HG02763 (cell line): ENCODE data around the gene CRBN.

ENCODE experiments used
- ATAC-seq: cut with Tn5 transposase; IDR thresholded peaks from one replicate; pipeline ENCODE4 v1.9.1; 2021; ENCODE audit warnings: mild to moderate bottlenecking, moderate library complexity; ENCODE audit not compliant: unreplicated experiment

The CRBN gene

DNA sequence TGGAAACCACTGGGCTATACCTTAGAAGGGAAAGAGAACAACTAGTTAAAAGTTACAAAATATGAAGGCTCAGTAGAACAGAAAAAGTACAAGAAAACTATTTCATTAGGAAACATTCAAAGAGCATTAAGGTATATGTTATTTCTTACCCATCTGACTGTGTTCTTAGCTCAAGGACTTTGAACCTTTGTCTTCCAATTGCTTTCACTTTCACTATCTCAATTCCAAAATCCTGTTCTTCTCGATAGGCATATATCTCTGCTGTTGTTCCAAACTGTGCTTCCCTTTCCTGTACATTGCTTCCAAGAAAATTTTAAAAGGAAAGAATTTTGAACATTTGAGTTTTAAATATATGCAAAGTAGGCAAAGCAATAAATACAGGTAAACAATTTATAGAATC lies 6.9 kb downstream of the CRBN start:
- ATAC-seq: no peak

DNA sequence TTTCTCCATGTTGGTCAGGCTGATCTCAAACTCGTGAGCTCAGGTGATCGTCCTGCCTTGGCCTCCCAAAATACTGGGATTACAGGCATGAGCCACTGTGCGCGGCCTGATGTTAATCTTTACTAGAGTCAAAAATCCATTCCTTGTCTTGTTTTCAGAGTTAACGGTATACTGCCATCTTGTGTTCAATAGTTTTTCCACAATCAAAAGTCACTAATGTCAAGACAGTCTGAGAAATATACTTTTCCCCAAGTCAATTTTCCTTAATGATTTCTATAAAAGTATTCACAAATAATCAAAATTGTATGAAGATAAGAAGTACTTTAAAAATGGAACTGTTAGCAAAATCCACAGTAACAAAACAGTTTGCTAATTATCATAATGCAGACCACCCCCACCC lies 8.5 kb downstream of the CRBN start:
- ATAC-seq: no peak

DNA sequence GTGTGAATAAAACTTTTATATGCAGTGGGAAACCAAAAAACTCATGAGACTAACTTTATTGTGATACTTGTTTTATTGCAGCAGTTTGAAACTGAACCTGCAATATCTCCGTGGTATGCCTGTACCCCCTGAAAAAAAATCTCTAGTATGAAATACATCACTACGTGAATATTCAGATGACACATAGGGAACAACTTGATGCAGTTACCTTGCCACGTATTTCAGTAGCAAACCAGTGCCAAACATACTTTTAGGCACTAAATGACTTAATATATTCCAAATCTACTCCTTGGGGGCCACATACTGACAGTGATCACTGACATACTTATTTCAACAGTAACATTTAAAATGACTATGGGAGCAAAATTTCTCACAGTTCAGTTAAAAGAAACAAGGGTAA lies 13.8 kb downstream of the CRBN start:
- no peak for ATAC-seq

DNA sequence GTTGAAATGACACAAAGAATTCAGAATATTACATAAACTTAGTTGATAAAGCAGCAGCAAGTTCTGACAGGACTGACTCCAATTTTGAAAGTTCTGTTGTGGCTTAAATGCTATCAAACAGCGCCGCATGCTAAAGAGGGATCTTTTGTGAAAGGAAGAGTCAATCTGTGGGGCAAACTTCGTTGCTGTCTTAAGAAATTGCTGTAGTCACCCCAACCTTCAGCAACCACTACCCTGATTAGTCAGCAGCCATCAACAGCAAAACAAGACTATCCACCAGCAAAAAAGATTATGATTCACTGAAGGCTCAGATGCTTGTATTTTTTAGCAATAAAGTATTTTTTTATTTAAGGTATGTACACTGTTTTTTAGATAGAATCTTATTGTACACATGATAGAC lies 14.2 kb downstream of the CRBN start:
- ATAC-seq: no peak

DNA sequence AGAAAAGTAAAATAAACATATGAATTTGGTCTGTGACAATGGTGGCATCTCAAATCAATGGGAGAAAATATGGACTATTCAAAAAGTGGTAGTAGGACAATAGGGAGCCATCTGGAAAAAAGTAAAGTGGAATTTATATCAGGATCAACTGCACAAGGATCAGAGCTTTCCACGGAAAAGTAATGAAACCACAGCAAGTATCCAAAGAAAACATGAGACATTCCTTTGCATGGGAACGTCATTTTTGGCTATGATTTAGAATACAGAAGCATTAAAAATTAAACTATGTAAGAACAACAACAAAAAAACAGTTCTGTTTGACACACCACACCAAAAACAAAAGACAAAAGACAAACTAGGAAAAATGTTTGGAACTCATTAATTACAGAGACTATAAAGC lies 18.7 kb downstream of the CRBN start:
- no peak for ATAC-seq

DNA sequence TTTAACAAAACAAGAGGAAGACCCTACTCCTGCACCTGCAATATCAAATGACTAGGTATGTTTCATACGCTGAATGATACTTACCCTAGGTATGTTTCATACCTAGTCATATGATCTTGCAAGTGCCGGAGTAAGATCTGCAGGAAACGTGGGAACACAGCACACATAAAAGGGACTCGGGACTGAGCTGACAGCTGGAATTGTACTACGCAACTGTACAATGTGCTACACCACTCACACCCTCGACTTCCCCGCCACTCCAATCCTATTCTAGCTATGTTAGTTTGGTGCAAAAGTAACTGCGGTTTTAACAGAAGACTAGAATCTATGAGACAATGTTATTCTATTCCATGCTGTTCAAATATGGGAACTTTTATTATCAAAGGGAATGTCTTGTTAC lies 22.0 kb downstream of the CRBN start:
- ATAC-seq: no peak

DNA sequence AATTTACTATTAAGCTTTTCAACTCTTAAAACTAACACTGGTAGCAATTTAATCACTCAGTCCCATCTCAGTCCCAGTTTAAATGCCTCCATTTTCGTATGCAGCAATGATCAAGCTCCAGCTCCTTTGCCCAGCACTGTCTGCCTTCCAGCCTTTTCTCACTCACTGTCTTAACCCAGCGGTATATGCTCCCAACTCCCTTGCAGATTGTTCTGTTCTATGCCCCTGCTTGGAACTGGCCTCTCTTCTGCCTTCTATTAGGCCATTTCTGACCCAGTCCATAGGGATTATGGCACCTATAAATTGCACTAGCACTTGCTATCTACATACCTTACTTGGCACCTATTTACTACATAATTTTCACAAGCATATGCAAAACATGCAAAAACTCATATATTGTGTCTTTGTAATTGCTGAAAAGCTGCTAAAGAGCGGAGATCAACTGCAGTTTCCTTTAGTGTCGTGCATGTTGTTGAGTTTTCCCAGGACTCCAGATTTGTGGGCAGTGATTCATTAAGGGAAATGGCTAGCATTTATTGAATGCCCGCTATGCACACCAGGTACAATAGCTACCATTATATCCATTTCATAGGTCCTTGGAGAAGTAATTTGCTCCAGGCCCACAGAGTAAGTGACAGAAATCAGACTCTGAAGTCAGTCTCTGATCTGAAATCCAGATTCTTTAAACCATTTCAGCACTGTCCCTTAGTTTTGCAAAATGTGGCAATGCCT lies 24.4 kb downstream of the CRBN start:
- ATAC-seq: no peak

DNA sequence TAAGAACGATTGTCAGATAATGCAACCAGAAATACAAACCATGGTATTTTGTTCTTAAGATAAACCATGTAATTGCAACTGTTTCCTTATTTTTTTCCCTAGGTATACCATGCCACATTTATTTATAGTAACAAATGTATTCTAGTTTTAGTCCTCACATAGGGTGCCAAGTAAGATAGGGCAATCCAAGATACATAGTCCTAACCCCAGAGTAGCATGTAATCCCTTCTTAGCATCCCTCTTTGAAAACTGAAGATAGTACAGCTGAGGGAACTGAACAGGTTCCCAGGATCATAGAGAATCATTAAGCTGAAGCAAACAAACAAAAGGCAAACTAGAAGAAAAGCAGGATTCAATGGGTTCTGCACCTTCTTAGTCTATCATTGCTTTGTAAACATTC lies 28.0 kb downstream of the CRBN start:
- ATAC-seq: no peak

DNA sequence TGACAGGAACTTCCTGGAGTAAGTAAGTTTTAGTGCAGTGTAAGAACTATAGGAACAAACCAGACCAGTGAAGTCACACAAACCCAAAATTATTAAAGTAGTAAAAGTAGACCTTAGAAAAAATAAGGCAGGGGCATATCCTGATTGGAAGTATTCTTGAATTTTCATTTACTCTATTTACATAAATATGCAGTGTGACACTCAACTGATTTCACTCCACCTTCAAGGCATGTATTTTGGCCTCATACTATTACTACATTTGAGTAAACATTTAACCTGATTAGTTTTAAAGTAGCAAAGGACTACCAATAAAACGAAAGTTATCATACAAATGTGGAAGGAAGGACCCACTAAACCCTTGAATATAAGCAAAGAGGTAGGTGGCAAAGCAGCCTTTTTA lies 29.9 kb downstream of the CRBN start:
- no peak for ATAC-seq

DNA sequence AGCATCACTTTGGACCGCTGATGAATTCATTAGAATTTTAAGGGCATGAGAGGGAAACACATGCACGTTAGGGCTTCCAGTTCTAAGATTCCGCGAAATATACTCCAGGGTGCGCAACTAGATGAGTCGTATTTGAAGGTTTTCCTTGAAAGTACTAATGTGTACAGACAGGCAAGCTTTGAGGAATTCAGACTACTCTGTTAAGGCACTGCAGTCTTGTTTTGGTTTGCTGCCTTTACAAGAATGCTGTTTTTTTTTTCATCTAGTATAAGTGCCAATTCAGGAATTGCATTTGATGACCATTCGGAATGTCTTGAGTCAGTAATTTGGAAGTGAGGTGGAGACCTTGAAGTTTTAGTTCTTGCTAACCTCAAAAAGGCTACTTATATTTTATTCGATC lies 33.7 kb downstream of the CRBN start:
- no peak for ATAC-seq

DNA sequence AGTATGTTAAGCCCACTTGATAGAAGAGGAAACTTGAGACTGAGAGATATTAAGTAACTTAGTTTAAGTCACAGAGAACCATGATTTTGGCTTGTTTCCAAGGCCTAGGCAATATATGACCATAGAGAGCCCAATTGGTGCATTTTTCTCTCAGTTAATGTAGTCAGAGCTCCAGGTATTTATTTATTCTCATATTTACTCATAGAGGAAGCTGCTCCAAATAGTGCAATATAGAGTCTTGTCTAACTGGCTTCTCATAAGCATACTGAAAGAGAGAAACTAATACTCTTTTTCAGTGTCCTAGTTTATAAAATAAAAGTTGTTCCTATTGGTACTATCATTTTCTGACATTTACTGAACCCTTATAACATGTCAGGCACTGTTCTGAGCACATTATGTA lies 37.6 kb downstream of the CRBN start:
- no peak for ATAC-seq

DNA sequence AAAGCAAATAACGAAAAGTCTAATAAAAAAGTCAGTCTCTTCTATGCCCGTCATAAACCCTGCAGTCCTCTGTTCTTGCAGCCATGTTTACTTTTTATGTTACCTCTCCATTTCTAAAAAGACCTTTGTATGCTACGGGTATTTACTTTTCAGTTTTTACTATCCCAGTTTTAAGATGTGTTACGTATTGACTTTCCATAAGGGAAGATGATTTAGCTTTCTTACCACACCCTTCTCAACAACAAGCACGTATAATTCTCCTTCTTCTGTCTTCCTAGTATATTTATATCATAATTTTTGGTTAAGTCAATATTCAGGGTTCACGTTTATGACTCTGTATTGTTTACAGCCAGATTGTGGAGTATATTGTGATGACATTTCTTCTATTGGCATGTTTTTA lies 42.0 kb downstream of the CRBN start:
- ATAC-seq: no peak

DNA sequence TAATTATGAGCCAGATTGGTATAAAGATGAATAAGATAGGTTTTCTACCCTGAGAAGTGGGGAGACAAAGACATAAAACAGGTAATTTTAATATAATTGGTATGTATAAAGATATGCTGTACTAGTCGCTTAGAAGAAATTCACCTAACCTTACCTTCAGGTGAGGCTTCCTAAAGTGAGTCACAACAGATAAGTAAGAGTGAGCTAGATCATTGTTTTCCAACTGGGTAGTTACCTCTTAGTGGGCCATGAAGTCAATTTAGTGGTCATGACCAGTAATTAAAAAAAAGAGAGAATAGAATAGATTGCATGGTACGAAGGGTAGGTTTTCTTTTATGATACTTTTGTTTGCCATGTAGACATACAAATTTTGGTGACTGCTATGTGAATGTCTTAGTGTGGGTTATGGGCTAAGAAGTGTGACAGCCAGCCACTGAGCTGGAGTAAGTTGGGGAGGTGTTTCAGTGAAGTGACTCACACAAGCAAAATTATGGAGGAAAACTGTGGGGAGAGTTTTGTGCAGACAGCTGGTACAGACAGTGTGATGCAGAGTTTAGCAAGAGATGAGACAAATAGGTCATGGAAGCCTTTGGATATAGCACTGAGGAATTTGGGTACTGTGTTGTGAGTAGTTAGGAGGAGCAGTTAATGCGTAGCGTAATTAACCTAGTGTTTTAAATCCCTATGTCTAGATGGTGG lies 44.6 kb downstream of the CRBN start:
- no peak for ATAC-seq

DNA sequence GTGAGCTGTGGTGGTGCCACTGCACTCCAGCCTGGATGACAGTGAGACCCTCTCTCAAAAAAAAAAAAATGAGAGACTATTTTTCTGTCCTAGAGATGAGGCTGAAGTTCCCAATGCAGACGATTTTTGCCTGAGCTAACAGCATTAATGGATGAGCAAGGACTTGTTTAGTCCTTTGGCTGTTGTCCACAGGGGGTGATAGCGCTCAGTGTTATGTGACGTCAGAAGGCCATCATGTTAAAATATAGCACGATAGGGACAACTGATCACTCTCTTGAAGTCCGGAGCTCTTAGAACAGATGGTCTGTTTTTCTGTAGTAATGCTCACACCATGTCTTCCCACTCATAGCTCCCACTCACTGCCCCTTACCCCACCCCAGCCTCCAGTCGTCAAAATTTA lies 46.0 kb downstream of the CRBN start:
- ATAC-seq: no peak

DNA sequence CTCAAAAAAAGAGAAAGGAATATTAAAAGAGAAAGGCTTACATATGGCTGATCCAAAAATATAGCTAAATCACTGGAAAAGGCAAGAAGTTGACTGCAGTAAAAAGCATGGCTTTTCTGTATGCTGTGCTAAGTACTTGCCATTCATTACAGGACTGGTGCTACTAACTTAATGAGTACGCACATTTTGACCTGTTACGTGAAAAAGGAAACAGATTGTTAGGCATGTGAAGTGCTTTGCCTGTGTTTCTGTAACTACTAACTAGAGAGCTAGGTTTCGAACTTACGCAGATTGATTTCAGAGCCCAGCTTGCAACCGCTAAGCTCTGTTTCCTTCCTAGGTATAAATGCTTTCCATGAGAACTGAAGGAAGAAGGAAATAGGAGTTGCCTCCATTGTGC lies 49.9 kb downstream of the CRBN start:
- no peak for ATAC-seq

DNA sequence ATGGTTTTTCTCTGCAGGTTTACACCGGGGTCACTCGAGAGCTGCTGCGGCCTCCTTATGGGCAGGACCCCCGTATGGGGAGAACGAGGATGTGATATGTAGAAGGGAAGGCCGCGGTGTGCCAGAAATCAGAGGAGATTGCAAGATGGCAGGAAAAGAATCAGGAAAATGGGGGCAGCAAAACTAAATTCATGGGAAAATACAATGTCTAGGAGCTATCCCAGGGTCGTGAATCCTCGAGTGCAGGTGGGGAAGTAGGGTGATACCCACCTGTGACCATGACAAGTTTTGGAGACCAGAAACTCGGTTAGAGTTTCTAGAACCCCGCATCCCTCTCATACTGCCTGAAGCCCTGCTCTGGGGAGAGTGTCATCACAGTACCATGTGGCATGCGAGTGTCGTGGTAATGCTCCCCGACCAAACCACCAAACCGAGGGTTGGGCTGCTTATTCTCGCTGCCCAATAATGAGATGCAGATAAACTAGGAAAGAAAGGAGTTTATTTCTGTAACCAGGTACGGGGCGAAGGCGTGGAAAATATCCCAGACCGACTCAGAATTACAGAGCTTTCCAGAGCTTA lies 52.0 kb downstream of the CRBN start:
- ATAC-seq: no peak

DNA sequence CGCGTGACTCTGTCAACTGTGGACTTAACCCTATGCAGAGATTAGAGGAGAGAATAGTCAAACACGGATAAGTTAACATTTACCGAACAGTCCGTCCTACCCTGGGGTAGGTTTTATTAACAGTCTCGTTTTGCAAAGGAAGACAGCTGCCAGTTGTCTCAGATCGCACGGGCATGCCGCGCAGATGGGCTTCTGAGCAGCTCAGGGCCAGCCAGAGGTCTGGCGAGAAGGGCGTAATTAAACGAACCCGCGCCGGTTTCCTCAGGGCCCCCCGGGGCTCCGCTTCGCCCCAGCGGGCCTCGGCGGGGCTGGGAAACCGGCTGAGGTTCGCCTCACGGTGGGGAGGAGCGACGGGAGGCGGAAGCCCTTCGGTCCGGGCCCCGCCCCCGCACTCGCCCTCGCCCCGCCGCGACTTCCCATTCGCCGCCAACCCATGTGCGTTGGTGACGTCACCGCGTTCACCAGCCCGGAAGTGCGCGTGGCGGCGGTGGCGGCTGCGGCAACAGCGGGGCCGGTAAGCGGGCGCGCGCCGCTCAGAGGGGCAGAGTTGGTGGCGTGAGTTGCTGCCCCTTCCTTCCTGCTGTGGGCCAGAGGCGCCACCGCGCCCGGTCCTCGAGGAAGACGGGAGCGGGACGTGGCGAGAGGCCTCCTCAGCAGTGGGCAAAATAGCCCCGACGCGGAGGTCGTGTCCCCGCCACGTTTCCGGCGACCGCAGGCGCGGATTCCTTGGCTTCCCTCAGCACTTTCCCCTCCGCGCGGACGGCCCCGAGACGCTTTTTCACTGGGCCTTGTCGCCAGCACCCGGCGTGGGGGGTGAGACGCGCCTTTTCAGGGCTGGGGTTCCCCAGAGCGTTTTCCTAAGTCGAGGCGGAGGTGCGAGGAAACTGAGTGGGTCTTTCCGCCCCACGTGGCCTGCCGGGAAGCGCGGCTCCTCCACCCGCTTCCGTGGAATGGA lies 52.7 kb downstream of the CRBN start, which contains the start of gene TRNT1:
TRNT1 (plus strand) TSS at position 464 of the 955 bp plus-strand sequence. CDS start 2,101 bp downstream, outside the sequence.
- ATAC-seq: peak; percentile 93

DNA sequence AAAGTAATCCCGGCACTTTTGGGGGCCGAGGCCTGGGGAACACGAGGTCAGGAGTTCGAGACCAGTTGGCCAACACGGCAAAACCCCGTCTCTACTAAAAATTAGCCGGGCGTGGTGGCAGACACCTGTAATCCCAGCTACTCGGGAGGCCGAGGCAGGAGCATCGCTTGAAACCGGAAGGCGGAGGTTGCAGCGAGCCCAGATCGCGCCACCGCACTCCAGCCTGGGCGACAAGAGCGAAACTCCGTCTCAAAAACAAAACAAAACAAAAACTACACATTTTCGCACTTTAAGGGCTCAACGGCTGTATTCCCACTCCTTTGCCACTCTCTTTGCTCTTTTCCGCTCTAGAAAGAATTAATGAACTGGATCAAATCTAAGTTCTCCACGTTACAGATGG lies 53.5 kb downstream of the CRBN start:
- ATAC-seq: no peak

DNA sequence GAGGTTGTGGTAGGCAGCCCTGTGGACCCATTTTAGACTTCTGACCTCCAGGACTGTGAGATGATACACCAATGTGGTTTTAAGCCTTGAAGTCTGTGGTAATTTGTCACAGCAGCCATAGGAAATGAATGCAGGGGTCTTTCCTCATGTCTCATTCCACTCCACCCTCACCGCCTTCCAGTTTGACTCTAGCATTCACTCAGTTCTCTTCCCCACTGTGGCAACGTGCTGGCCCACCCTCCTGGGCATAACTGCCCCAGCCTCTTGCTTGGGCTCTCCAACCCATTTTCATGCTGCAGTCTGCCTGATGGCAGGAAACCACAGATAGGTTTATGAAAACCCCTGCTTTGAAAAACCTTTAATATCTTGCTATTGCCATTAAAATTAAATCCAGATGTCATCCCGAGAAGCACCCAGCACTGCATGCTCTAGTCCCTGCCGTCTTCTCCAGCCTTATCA lies 60.1 kb downstream of the CRBN start:
- no peak for ATAC-seq

DNA sequence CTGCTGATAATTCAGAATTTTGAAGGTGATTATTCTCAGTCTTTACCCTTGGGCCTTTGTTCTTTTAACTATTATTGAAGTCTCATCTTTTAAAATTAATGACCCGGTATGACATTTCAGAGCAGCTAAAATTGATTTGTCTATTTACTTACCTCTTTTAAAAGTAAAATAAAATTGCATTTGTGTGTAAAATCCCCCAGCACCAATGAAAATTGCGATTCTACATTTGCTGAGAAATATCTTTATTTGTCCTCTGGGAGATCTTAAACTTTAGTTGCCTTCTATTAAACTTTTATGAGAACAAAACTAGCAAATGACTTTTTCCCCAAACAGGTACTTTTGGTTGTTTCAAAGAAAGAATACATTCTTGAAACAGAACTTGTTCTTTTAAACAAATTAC lies 61.8 kb downstream of the CRBN start:
- no peak for ATAC-seq
